Stimulated activated CD4-positive, alpha-beta T cell treated with anti-CD3 and anti-CD28 coated beads, TNF-alpha, amount 100 ng/mL, for 24 hours (primary cell): ENCODE results near the gene MAP3K10.

Source experiments
- DNase-seq, 3 experiments: peaks; one replicate each; pipeline ENCODE4 v3.0.0-alpha.2; 2020; ENCODE audit warnings: low read depth in 3 of 3

MAP3K10 gene

GRCh38 chr19:40249781-40250180 is 58.6 kb downstream of the MAP3K10 start:
- DNase-seq, result no peak

- DNase-seq, result no peak
Observed at GRCh38 chr19:40251244-40251643, 60.0 kb downstream of the MAP3K10 start.

GRCh38 chr19:40251991-40252390 is 60.8 kb downstream of the MAP3K10 start:
- DNase-seq, result no peak

GRCh38 chr19:40252395-40252794 is 61.2 kb downstream of the MAP3K10 start:
- no peak for DNase-seq

- DNase-seq, result no peak
Observed at GRCh38 chr19:40253611-40254092, 62.4 kb downstream of the MAP3K10 start.

GRCh38 chr19:40254714-40255418 is 63.6 kb downstream of the MAP3K10 start:
- DNase-seq, result no peak

GRCh38 chr19:40255619-40256166 is 64.5 kb downstream of the MAP3K10 start:
- DNase-seq, result no peak

GRCh38 chr19:40256512-40256911 is 65.3 kb downstream of the MAP3K10 start:
- DNase-seq, result no peak

GRCh38 chr19:40257096-40257517 is 65.9 kb downstream of the MAP3K10 start:
- DNase-seq, result no peak

GRCh38 chr19:40261631-40262030 is 70.4 kb downstream of the MAP3K10 start:
- DNase-seq, result no peak

- DNase-seq, result no peak
Observed at GRCh38 chr19:40262422-40262821, 71.2 kb downstream of the MAP3K10 start.

- DNase-seq, result no peak
Observed at GRCh38 chr19:40263440-40264313, 72.5 kb downstream of the MAP3K10 start.

GRCh38 chr19:40264314-40265054 is 73.3 kb downstream of the MAP3K10 start:
- DNase-seq, result no peak
